Suprapubic skin (tissue), 3 donors: ENCODE data around the gene MIS12.

ENCODE experiments used
- CTCF ChIP-seq, 2 donors: fragments of 200-600 bp in 1 of 2; fragments of 450-650 bp in 1 of 2; sonication (generic) in 1 of 2; IDR thresholded peaks; one replicate each; pipeline ENCODE4 v1.5.1; 2016 to 2019; ENCODE audit warnings: antibody characterized with exemption in 2 of 2, mild to moderate bottlenecking in 1 of 2, moderate library complexity in 1 of 2
- POLR2A ChIP-seq, 2 donors: fragments of 450-650 bp; IDR thresholded peaks; one replicate each; pipeline ENCODE4 v1.6.1; 2017; ENCODE audit warnings: antibody characterized with exemption in 2 of 2, mild to moderate bottlenecking in 2 of 2, moderate library complexity in 2 of 2

GRCh38 chr17:5514976-5515375 is 28.6 kb downstream of the MIS12 start:
- TF ChIP-seq CTCF (IDR thresholded peaks at IDR 0.05) (no peak), POLR2A (IDR thresholded peaks at IDR 0.05) (no peak)
